Gastrocnemius medialis (tissue), 4 donors: ENCODE results near the gene VSIG4. TPM values are rescaled to one million over a fixed set of nuclear protein-coding genes. Genes with fewer than 3 reads are reported as not detected.

ENCODE experiments used
- ATAC-seq, 2 donors: fragments of 150-250 bp; one replicate each; pipeline ENCODE4 v1.9.1; 2016
- DNase-seq, 2 donors: peaks; one replicate each; pipeline ENCODE4 v3.0.0-alpha.2; 2019
- H3K27ac ChIP-seq, 4 donors: fragments of 200-600 bp; sonication (generic); 1 replicate in 1 of 4; 2 replicates in 3 of 4; pipeline ENCODE4 v1.5.1; 2016 to 2018; ENCODE audit warnings: mild to moderate bottlenecking in 2 of 4, moderate library complexity in 1 of 4
- H3K27me3 ChIP-seq, 3 donors: fragments of 200-600 bp; sonication (generic) in 2 of 3; 1 replicate in 1 of 3; 2 replicates in 2 of 3; pipeline versions ENCODE4 v1.5.1 to v1.6.0; 2016 to 2019; ENCODE audit warnings: mild to moderate bottlenecking in 1 of 3, moderate library complexity in 1 of 3
- H3K36me3 ChIP-seq, 2 donors: fragments of 200-600 bp; sonication (generic) in 1 of 2; one replicate each; pipeline ENCODE4 v1.5.1; 2017 to 2018
- H3K4me1 ChIP-seq, 2 donors: fragments of 200-600 bp; sonication (generic) in 1 of 2; one replicate each; pipeline ENCODE4 v1.5.1; 2016 to 2017; ENCODE audit warnings: mild to moderate bottlenecking in 2 of 2
- H3K4me3 ChIP-seq, 4 donors: fragments of 200-600 bp; sonication (generic) in 3 of 4; 1 replicate in 1 of 4; 2 replicates in 3 of 4; pipeline ENCODE4 v1.5.1; 2016 to 2019; ENCODE audit warnings: mild to moderate bottlenecking in 2 of 4
- H3K9me3 ChIP-seq, 3 donors: fragments of 200-600 bp; sonication (generic) in 2 of 3; 1 replicate in 1 of 3; 2 replicates in 2 of 3; pipeline ENCODE4 v1.5.1; 2016 to 2019
- CTCF ChIP-seq, 5 experiments: fragments of 450-650 bp in 3 of 5; fragments of 200-600 bp in 2 of 5; sonication (generic) in 2 of 5; IDR thresholded peaks in 4 of 5; conservative IDR thresholded peaks in 1 of 5; 1 replicate in 4 of 5; 2 replicates in 1 of 5; pipeline ENCODE4 v1.5.1; 2016 to 2019; ENCODE audit warnings: antibody characterized with exemption in 5 of 5, mild to moderate bottlenecking in 3 of 5, moderate library complexity in 3 of 5
- POLR2A ChIP-seq, 2 donors: fragments of 450-650 bp; IDR thresholded peaks; one replicate each; pipeline ENCODE4 v1.6.1; 2017; ENCODE audit warnings: antibody characterized with exemption in 2 of 2, mild to moderate bottlenecking in 2 of 2, moderate library complexity in 2 of 2
- in situ Hi-C, 4 donors: fragments of 200-750 bp; cut with MboI; loops; one replicate each; pipeline versions ENCODE4 v1.15.0 to v1.8.0; 2017; ENCODE audit warnings: low sequenced_read_pairs in 4 of 4
- intact Hi-C: fragments of 100-400 bp; cut with DNase I; formaldehyde crosslinking; loops from one replicate; pipeline ENCODE4 v1.15.1; 2023; ENCODE audit warnings: low total_unique reads
- total RNA-seq, 4 donors: library from RNA; depleted of rRNA; stranded (reverse); fragments of >200 nt; gene quantifications; one replicate each; pipeline versions ENCODE4 v1.1.0 to v1.2.3, GENCODE V29; 2016

Gene VSIG4
- total RNA-seq, 4 donors from 2014 or later: 17.8 to 39.1 (median 28.4) TPM

DNA sequence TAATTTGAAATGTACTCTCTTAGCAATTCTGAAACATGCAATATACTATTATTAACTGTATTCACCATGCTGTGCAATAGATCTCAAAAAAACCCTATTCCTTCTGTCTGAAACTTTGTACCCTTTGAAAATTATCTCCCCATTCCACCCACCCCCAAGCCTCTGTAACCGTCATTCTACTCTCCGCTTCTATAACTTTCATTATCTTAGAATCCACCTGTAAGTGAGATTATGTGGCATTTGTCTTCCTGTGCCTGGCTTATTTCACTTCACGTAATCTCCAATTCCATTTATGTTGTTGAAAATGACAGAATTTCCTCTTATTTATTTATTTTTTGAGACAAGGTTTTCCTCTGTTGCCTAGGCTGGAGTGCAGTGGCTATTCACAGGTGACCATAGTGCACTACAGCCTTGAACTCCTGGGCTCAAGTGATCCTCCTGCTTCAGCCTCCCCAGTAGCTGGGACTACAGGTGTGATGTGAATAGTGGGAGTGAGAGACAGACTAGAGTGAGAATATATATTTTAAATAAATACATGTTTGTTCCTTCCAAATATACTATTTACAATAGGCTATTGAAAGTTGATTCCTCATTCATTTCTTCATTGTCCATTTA, 30.5 kb downstream of the VSIG4 start:
- Histone ChIP-seq H3K36me3 (no peaks in the 10 kb centered on the region), H3K27me3 (no peaks in the 10 kb centered on the region), H3K9me3 (no peaks in the 10 kb centered on the region), H3K4me3 (no peak overlapping the region), H3K27ac (no peak overlapping the region), H3K4me1 (no peaks in the 10 kb centered on the region)
- no peak for TF ChIP-seq POLR2A (IDR thresholded peaks at IDR 0.05)
- no peak for TF ChIP-seq CTCF (IDR thresholded peaks at IDR 0.05 in 4 of 5, conservative IDR thresholded peaks at IDR 0.05 in 1 of 5)
- DNase-seq (no peak), ATAC-seq (no peak)
- in situ Hi-C loops (no loop called here), intact Hi-C loops (no loop called here)

- H3K27me3 ChIP-seq: no peaks in the 10 kb centered on the region
- TF ChIP-seq CTCF (IDR thresholded peaks at IDR 0.05 in 4 of 5, conservative IDR thresholded peaks at IDR 0.05 in 1 of 5) (no peak), POLR2A (IDR thresholded peaks at IDR 0.05) (no peak)
- H3K36me3 ChIP-seq: no peaks in the 10 kb centered on the region
- H3K4me3 ChIP-seq: no peak overlapping the region
- intact Hi-C loops (no loop called here), in situ Hi-C loops (no loop called here)
- no peak overlapping the region for H3K27ac ChIP-seq
- no peaks in the 10 kb centered on the region for H3K4me1 ChIP-seq
- no peaks in the 10 kb centered on the region for H3K9me3 ChIP-seq
- ATAC-seq: no peak
- DNase-seq: no peak
Measured at GRCh38 chrX:66008328-66008970, 31.4 kb downstream of the VSIG4 start.

DNA sequence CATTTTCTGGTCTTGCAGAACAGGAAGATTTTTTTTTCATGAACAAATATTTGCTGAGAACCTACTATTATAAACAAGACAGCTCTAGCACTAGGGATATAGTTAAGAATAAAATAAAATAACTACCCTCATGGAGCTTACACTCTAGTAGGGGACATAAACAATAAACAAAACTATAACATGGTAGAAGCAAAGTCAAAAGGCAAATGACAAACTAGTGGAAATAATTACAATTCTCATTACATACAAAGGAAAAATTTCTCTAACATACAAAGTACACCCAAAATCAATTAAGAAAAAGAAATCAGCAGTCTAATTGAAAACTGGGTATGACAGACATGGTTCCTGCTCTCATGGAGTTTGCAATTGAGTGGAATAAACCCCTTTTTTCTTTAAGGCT, 32.0 kb downstream of the VSIG4 start:
- Histone ChIP-seq H3K36me3 (no peaks in the 10 kb centered on the region), H3K27ac (no peak overlapping the region), H3K27me3 (no peaks in the 10 kb centered on the region), H3K9me3 (no peaks in the 10 kb centered on the region), H3K4me3 (no peak overlapping the region), H3K4me1 (no peaks in the 10 kb centered on the region)
- in situ Hi-C loops (no loop called here), intact Hi-C loops (no loop called here)
- TF ChIP-seq POLR2A (IDR thresholded peaks at IDR 0.05) (no peak), CTCF (IDR thresholded peaks at IDR 0.05 in 4 of 5, conservative IDR thresholded peaks at IDR 0.05 in 1 of 5) (no peak)
- ATAC-seq: no peak
- DNase-seq: no peak

- no peaks in the 10 kb centered on the region for H3K4me1 ChIP-seq
- no peak for TF ChIP-seq POLR2A (IDR thresholded peaks at IDR 0.05)
- TF ChIP-seq CTCF (IDR thresholded peaks at IDR 0.05 in 4 of 5, conservative IDR thresholded peaks at IDR 0.05 in 1 of 5): no peak
- H3K27ac ChIP-seq: no peak overlapping the region
Measured at GRCh38 chrX:66005830-66006449, 33.9 kb downstream of the VSIG4 start.

More at GRCh38 chrX:66005830-66006449, 33.9 kb downstream of the VSIG4 start:
- Histone ChIP-seq H3K36me3 (no peaks in the 10 kb centered on the region), H3K27me3 (no peaks in the 10 kb centered on the region), H3K4me3 (no peak overlapping the region), H3K9me3 (no peaks in the 10 kb centered on the region)
- in situ Hi-C loops (no loop called here), intact Hi-C loops (no loop called here)
- no peak for DNase-seq
- ATAC-seq: no peak
